ENCODE results near the gene TMBIM6.

The TMBIM6 gene

GRCh38 chr12:49750027-49750995 lies 9.0 kb downstream of the TMBIM6 start:
- H3K9me3 ChIP-seq (ENCODE audit: insufficient read depth, low read length) = no peaks in the 10 kb centered on the region
- TF ChIP-seq CTCF (IDR thresholded peaks at IDR 0.05; ENCODE audit: insufficient read depth, low read length, poor library complexity, severe bottlenecking) (no peak), EZH2phosphoT487 (conservative IDR thresholded peaks at IDR 0.05; ENCODE audit: low read length) (no peak)
- H4K20me1 ChIP-seq (ENCODE audit: low read depth, low read length) = peaks cover 26% of the 10 kb centered on the region
- no peaks in the 10 kb centered on the region for H3K9me2 ChIP-seq (replicated peaks; ENCODE audit: insufficient read depth, low read length)
- H3K4me3 ChIP-seq (ENCODE audit: insufficient read depth, low read length, poor library complexity, severe bottlenecking) = no peak overlapping the region
- H3K27me3 ChIP-seq (ENCODE audit: low read length) = no peaks in the 10 kb centered on the region
- H3K36me3 ChIP-seq (ENCODE audit: low read length) = peaks cover 26% of the 10 kb centered on the region
- H3K4me2 ChIP-seq (ENCODE audit: low read depth, low read length, poor library complexity, severe bottlenecking) = peak overlapping the region; percentile 6
- peaks cover 92% of the 10 kb centered on the region for H3K79me2 ChIP-seq (ENCODE audit: insufficient read depth, low read length)
- no peak overlapping the region for H2AFZ ChIP-seq (ENCODE audit: low read depth, low read length, severe bottlenecking)
- H3K27ac ChIP-seq (ENCODE audit: low read depth, low read length) = peak overlapping the region; percentile 9; the same call in 1 of the 2 replicates
- H3K9ac ChIP-seq (ENCODE audit: low read length) = no peak overlapping the region
- H3F3A ChIP-seq (ENCODE audit: insufficient read depth) = 0 out of 2 replicates have a peak, but pooled peaks cover 6% of the 10 kb centered on the region

- H3K27me3 ChIP-seq (ENCODE audit: low read length) = no peaks in the 10 kb centered on the region
- H3K9ac ChIP-seq (ENCODE audit: low read length) = no peak overlapping the region
- no peak overlapping the region for H3K4me2 ChIP-seq (ENCODE audit: low read depth, low read length, poor library complexity, severe bottlenecking)
- no peaks in the 10 kb centered on the region for H3K9me3 ChIP-seq (ENCODE audit: insufficient read depth, low read length)
- H3K4me3 ChIP-seq (ENCODE audit: insufficient read depth, low read length, poor library complexity, severe bottlenecking) = no peak overlapping the region
- H2AFZ ChIP-seq (ENCODE audit: low read depth, low read length, severe bottlenecking) = no peak overlapping the region
- H3K79me2 ChIP-seq (ENCODE audit: insufficient read depth, low read length) = peaks cover 85% of the 10 kb centered on the region
- peaks cover 29% of the 10 kb centered on the region for H3K36me3 ChIP-seq (ENCODE audit: low read length)
- H3K27ac ChIP-seq (ENCODE audit: low read depth, low read length) = no peak overlapping the region
- no peaks in the 10 kb centered on the region for H3K9me2 ChIP-seq (replicated peaks; ENCODE audit: insufficient read depth, low read length)
- TF ChIP-seq CTCF (IDR thresholded peaks at IDR 0.05; ENCODE audit: insufficient read depth, low read length, poor library complexity, severe bottlenecking) (no peak), EZH2phosphoT487 (conservative IDR thresholded peaks at IDR 0.05; ENCODE audit: low read length) (no peak)
- peaks cover 26% of the 10 kb centered on the region for H4K20me1 ChIP-seq (ENCODE audit: low read depth, low read length)
- 0 out of 2 replicates have a peak, but pooled peaks cover 6% of the 10 kb centered on the region for H3F3A ChIP-seq (ENCODE audit: insufficient read depth)
Observed at GRCh38 chr12:49750996-49751393, 9.6 kb downstream of the TMBIM6 start.

GRCh38 chr12:49761677-49762467 lies 20.5 kb downstream of the TMBIM6 start:
- no peaks in the 10 kb centered on the region for H3K27me3 ChIP-seq (ENCODE audit: low read length)
- TF ChIP-seq CTCF (IDR thresholded peaks at IDR 0.05; ENCODE audit: insufficient read depth, low read length, poor library complexity, severe bottlenecking) = no peak
- no peak for TF ChIP-seq EZH2phosphoT487 (conservative IDR thresholded peaks at IDR 0.05; ENCODE audit: low read length)
- H3K36me3 ChIP-seq (ENCODE audit: low read length) = peaks cover 40% of the 10 kb centered on the region
- H3K4me2 ChIP-seq (ENCODE audit: low read depth, low read length, poor library complexity, severe bottlenecking) = no peak overlapping the region
- H3K9ac ChIP-seq (ENCODE audit: low read length) = no peak overlapping the region
- no peak overlapping the region for H3K27ac ChIP-seq (ENCODE audit: low read depth, low read length)
- no peaks in the 10 kb centered on the region for H3K79me2 ChIP-seq (ENCODE audit: insufficient read depth, low read length)
- no peak overlapping the region for H3K4me3 ChIP-seq (ENCODE audit: insufficient read depth, low read length, poor library complexity, severe bottlenecking)
- peaks cover 7% of the 10 kb centered on the region; the same call in 1 of the 2 replicates for H3F3A ChIP-seq (ENCODE audit: insufficient read depth)
- H2AFZ ChIP-seq (ENCODE audit: low read depth, low read length, severe bottlenecking) = no peak overlapping the region
- H3K9me2 ChIP-seq (replicated peaks; ENCODE audit: insufficient read depth, low read length) = no peaks in the 10 kb centered on the region
- no peaks in the 10 kb centered on the region for H3K9me3 ChIP-seq (ENCODE audit: insufficient read depth, low read length)
- H4K20me1 ChIP-seq (ENCODE audit: low read depth, low read length) = no peaks in the 10 kb centered on the region
